Central memory CD8-positive, alpha-beta T cell (primary cell): ENCODE data around the gene TRIM45.
"Not testable (repeated sequence)": the region's sequence is repeated elsewhere in the genome, so short reads cannot be mapped to it uniquely, and the experiment has no call there.

Experiments
- ATAC-seq: fragments of 150-1000 bp; cut with Tn5 transposase; replicated peaks from 2 replicates; pipeline ENCODE4 v1.10.0; 2022; ENCODE audit warnings: mild to moderate bottlenecking, moderate FRiP score, moderate number of reproducible peaks; ENCODE audit not compliant: poor library complexity, severe bottlenecking; ENCODE audit errors: extremely low read depth
- DNase-seq, 2 donors: peaks; one replicate each; pipeline ENCODE4 v3.0.0; 2021; ENCODE audit warnings: low spot score in 2 of 2
- H3K27ac Mint-ChIP-seq: one replicate; pipeline ENCODE4 v1.8.0; 2022; ENCODE audit warnings: low read depth, mild to moderate bottlenecking, moderate library complexity, mixed read lengths
- H3K27me3 Mint-ChIP-seq: one replicate; pipeline ENCODE4 v1.8.0; 2022; ENCODE audit warnings: mixed read lengths
- H3K36me3 Mint-ChIP-seq: one replicate; pipeline ENCODE4 v1.8.0; 2022; ENCODE audit warnings: mild to moderate bottlenecking, moderate library complexity, mixed read lengths; ENCODE audit not compliant: insufficient read depth
- H3K4me1 Mint-ChIP-seq: one replicate; pipeline ENCODE4 v1.8.0; 2022; ENCODE audit warnings: mixed read lengths
- H3K4me3 Mint-ChIP-seq: one replicate; pipeline ENCODE4 v1.8.0; 2022; ENCODE audit warnings: mild to moderate bottlenecking, moderate library complexity, mixed read lengths
- H3K9me3 Mint-ChIP-seq: one replicate; pipeline ENCODE4 v1.8.0; 2022; ENCODE audit warnings: mixed read lengths

Gene TRIM45

GRCh38 chr1:117121589-117122329 lies at the start of gene TRIM45:
Gene TRIM45 (minus strand): TSS chr1:117121749. CDS start chr1:117121201, 548 bp downstream.
- Mint-ChIP-seq H3K27ac (no peak within 1 kb of the TSS), H3K4me3 (peak within 1 kb of the TSS; percentile 78), H3K9me3 (no peaks in the 10 kb centered on the region), H3K4me1 (peaks cover 5% of the 10 kb centered on the region), H3K27me3 (no peaks in the 10 kb centered on the region), H3K36me3 (no peaks in the 10 kb centered on the region)
- DNase-seq (peak; percentile 60 to 66), ATAC-seq (peak; percentile 81)

- Mint-ChIP-seq H3K4me3 (no peak overlapping the region), H3K9me3 (no peaks in the 10 kb centered on the region), H3K27me3 (peaks cover 15% of the 10 kb centered on the region), H3K4me1 (no peaks in the 10 kb centered on the region), H3K27ac (no peak overlapping the region), H3K36me3 (no peaks in the 10 kb centered on the region)
- DNase-seq (no peak), ATAC-seq (no peak)
Measured at GRCh38 chr1:117169871-117170596, 48.5 kb upstream of the TRIM45 start.

- ATAC-seq (no peak), DNase-seq (no peak)
- H3K4me1 Mint-ChIP-seq = no peaks in the 10 kb centered on the region
- no peaks in the 10 kb centered on the region for H3K36me3 Mint-ChIP-seq
- H3K9me3 Mint-ChIP-seq = no peaks in the 10 kb centered on the region
- peaks cover 15% of the 10 kb centered on the region for H3K27me3 Mint-ChIP-seq
- H3K27ac Mint-ChIP-seq = no peak overlapping the region
- no peak overlapping the region for H3K4me3 Mint-ChIP-seq
Measured at GRCh38 chr1:117167402-117167801, 45.9 kb upstream of the TRIM45 start.

GRCh38 chr1:117166076-117166475 lies 44.5 kb upstream of the TRIM45 start:
- ATAC-seq (no peak), DNase-seq (no peak)
- Mint-ChIP-seq H3K36me3 (no peaks in the 10 kb centered on the region), H3K4me3 (no peak overlapping the region), H3K27ac (no peak overlapping the region), H3K4me1 (no peaks in the 10 kb centered on the region), H3K9me3 (no peaks in the 10 kb centered on the region), H3K27me3 (peaks cover 21% of the 10 kb centered on the region)

- Mint-ChIP-seq H3K9me3 (no peaks in the 10 kb centered on the region), H3K4me1 (no peaks in the 10 kb centered on the region), H3K4me3 (no peak overlapping the region), H3K36me3 (no peaks in the 10 kb centered on the region), H3K27me3 (peaks cover 40% of the 10 kb centered on the region), H3K27ac (no peak overlapping the region)
- DNase-seq (no peak), ATAC-seq (no peak)
Measured at GRCh38 chr1:117164209-117164608, 42.7 kb upstream of the TRIM45 start.

GRCh38 chr1:117162816-117163215 lies 41.3 kb upstream of the TRIM45 start:
- Mint-ChIP-seq H3K36me3 (no peaks in the 10 kb centered on the region), H3K4me1 (no peaks in the 10 kb centered on the region), H3K27me3 (peaks cover 52% of the 10 kb centered on the region), H3K27ac (no peak overlapping the region), H3K9me3 (no peaks in the 10 kb centered on the region), H3K4me3 (no peak overlapping the region)
- ATAC-seq (no peak), DNase-seq (no peak)

GRCh38 chr1:117161887-117162286 lies 40.3 kb upstream of the TRIM45 start:
- Mint-ChIP-seq H3K4me1 (no peaks in the 10 kb centered on the region), H3K27ac (no peak overlapping the region), H3K36me3 (no peaks in the 10 kb centered on the region), H3K4me3 (no peak overlapping the region), H3K9me3 (no peaks in the 10 kb centered on the region), H3K27me3 (peaks cover 56% of the 10 kb centered on the region)
- DNase-seq (no peak), ATAC-seq (no peak)

- not testable (repeated sequence) for H3K4me1 Mint-ChIP-seq
- H3K27me3 Mint-ChIP-seq = peaks cover 22% of the 10 kb centered on the region
Measured at GRCh38 chr1:117151305-117151704, 29.8 kb upstream of the TRIM45 start.

GRCh38 chr1:117150316-117150715 lies 28.8 kb upstream of the TRIM45 start:
- no peak for ATAC-seq

More at GRCh38 chr1:117151305-117151704, 29.8 kb upstream of the TRIM45 start:
- not testable (repeated sequence) for ATAC-seq, DNase-seq, H3K27ac Mint-ChIP-seq, H3K36me3 Mint-ChIP-seq, H3K4me3 Mint-ChIP-seq, H3K9me3 Mint-ChIP-seq

GRCh38 chr1:117147856-117148588 lies 26.5 kb upstream of the TRIM45 start:
- Mint-ChIP-seq H3K27ac (no peak overlapping the region), H3K4me1 (no peaks in the 10 kb centered on the region), H3K4me3 (no peak overlapping the region), H3K36me3 (no peaks in the 10 kb centered on the region), H3K27me3 (peaks cover 25% of the 10 kb centered on the region), H3K9me3 (no peaks in the 10 kb centered on the region)
- no peak for ATAC-seq
- DNase-seq = no peak

More at GRCh38 chr1:117150316-117150715, 28.8 kb upstream of the TRIM45 start:
- H3K36me3 Mint-ChIP-seq = no peaks in the 10 kb centered on the region
- no peaks in the 10 kb centered on the region for H3K4me1 Mint-ChIP-seq
- H3K27me3 Mint-ChIP-seq = peaks cover 24% of the 10 kb centered on the region
- H3K9me3 Mint-ChIP-seq = no peaks in the 10 kb centered on the region
- no peak for DNase-seq
- H3K4me3 Mint-ChIP-seq = no peak overlapping the region
- no peak overlapping the region for H3K27ac Mint-ChIP-seq

- H3K27ac Mint-ChIP-seq = no peak overlapping the region
- no peak for DNase-seq
Measured at GRCh38 chr1:117147341-117147831, 25.8 kb upstream of the TRIM45 start.

GRCh38 chr1:117146575-117147340 lies 25.2 kb upstream of the TRIM45 start:
- Mint-ChIP-seq H3K27ac (no peak overlapping the region), H3K36me3 (no peaks in the 10 kb centered on the region), H3K4me1 (no peaks in the 10 kb centered on the region), H3K9me3 (no peaks in the 10 kb centered on the region), H3K27me3 (peaks cover 25% of the 10 kb centered on the region), H3K4me3 (no peak overlapping the region)
- DNase-seq = no peak
- ATAC-seq = no peak

More at GRCh38 chr1:117147341-117147831, 25.8 kb upstream of the TRIM45 start:
- no peaks in the 10 kb centered on the region for H3K4me1 Mint-ChIP-seq
- H3K27me3 Mint-ChIP-seq = peaks cover 25% of the 10 kb centered on the region
- no peaks in the 10 kb centered on the region for H3K36me3 Mint-ChIP-seq
- H3K9me3 Mint-ChIP-seq = no peaks in the 10 kb centered on the region
- no peak overlapping the region for H3K4me3 Mint-ChIP-seq
- ATAC-seq = no peak
